IgD-negative memory B cell (primary cell): ENCODE results near the gene SIMC1. TPM values are rescaled to one million over a fixed set of nuclear protein-coding genes. Genes with fewer than 3 reads are reported as not detected.

Source experiments
- H3K27ac Mint-ChIP-seq, 3 donors: one replicate each; pipeline ENCODE4 v1.8.0; 2020 to 2022; ENCODE audit warnings: mild to moderate bottlenecking in 3 of 3, mixed read lengths in 3 of 3, moderate library complexity in 1 of 3
- H3K27me3 Mint-ChIP-seq: one replicate; pipeline ENCODE4 v1.8.0; 2021; ENCODE audit warnings: mixed read lengths
- H3K36me3 Mint-ChIP-seq: one replicate; pipeline ENCODE4 v1.8.0; 2020; ENCODE audit warnings: mild to moderate bottlenecking, mixed read lengths
- H3K4me1 Mint-ChIP-seq, 3 donors: one replicate each; pipeline ENCODE4 v1.8.0; 2020 to 2022; ENCODE audit warnings: mixed read lengths in 3 of 3, mild to moderate bottlenecking in 1 of 3
- H3K4me3 Mint-ChIP-seq, 4 donors: one replicate each; pipeline ENCODE4 v1.8.0; 2020 to 2022; ENCODE audit warnings: mild to moderate bottlenecking in 4 of 4, mixed read lengths in 4 of 4, moderate library complexity in 3 of 4
- H3K9me3 Mint-ChIP-seq, 3 donors: one replicate each; pipeline ENCODE4 v1.8.0; 2020 to 2021; ENCODE audit warnings: mixed read lengths in 3 of 3, mild to moderate bottlenecking in 1 of 3
- polyA plus RNA-seq: library from polyadenylated mRNA; unstranded; fragments of 300-500 nt; fragmentation: Illumina TruSeq; gene quantifications from one replicate; pipeline ENCODE4 v1.2.3, GENCODE V29; 2021

Gene SIMC1
- polyA plus RNA-seq, 1 donor from 2014 or later = 13.7 TPM

DNA sequence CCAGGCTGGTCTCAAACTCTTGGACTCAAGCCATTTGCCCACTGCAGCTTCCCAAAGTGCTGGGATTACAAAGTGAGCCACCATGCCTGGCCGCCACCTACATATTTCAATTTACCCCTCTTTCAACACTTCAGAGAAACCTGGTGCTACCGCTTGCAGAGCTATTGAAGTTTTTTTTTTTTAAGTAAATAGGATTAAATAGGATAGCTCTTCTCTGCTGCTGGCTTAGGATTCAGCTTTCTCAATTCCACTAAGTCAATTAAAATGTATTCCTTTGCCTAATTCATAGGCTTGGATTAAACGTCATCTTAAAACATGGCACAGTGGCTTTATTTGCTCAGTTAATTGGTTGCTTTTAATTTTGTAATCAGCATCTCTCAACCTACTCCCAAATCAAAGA lies 82.4 kb downstream of the SIMC1 start:
- Mint-ChIP-seq H3K4me1 (no peaks in the 10 kb centered on the region), H3K27ac (no peak overlapping the region), H3K27me3 (no peaks in the 10 kb centered on the region), H3K4me3 (no peak overlapping the region), H3K36me3 (peaks cover 4% of the 10 kb centered on the region), H3K9me3 (no peaks in the 10 kb centered on the region)

DNA sequence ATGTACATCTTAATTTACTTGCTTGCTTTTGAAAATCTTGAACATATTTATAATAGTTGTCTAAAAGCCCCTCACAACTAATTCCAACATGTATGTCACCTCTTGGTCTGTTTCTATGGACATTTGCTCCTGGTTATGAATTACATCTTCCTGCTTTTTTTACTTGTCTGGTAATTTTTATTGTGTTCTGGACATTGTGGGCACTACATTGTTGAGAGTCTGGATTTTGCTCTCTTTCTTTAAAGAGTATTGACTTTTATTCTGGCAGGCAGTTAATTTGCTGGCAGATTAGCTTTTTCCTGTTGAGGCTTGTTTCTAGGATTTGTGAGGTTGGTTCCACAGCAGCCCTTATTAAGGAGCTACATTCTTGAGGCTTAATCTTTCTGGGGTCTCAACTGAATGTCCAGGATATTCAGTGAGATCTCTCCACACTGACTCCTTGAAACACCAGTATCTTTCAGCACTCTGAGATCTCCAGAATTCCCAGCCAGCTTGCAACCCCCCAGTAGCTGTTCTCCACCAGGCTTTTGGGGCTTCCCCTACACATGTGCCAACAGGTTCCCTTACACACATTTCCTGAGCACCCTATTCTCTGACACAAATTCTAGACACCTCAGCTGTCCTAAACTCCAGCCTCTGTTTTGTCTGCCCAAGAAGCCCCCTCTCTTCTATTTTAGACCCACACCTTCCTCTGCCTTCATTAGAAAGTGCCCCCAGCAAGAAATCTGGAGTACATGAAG lies 96.0 kb downstream of the SIMC1 start:
- Mint-ChIP-seq H3K36me3 (peaks cover 5% of the 10 kb centered on the region), H3K9me3 (peaks cover 0 to 7% (median 2%) of the 10 kb centered on the region in 3 donors), H3K4me3 (no peak overlapping the region), H3K27me3 (no peaks in the 10 kb centered on the region), H3K4me1 (no peaks in the 10 kb centered on the region), H3K27ac (no peak overlapping the region)

DNA sequence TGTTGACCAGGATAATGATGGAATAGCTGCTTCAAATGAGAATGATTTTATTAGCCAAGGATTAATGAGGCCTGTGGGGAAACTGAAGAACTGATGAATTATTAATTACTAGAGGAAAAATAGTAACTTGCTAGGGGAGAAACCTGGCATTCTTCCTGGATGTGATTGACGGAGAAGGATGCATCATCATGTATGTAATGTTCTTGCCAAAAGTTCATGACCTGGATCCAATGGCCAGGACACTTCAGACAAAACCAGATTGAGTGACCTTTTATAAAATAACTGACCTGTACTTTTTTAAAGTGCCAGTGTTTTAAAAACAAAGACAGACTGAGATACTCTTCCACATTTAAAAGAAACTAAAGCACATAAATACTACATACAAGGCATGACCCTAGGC lies 99.7 kb downstream of the SIMC1 start:
- Mint-ChIP-seq H3K27ac (peak overlapping the region in 1 of 3 donors; percentile 6), H3K9me3 (peaks cover 0 to 7% (median 2%) of the 10 kb centered on the region in 3 donors), H3K4me1 (no peaks in the 10 kb centered on the region), H3K27me3 (no peaks in the 10 kb centered on the region), H3K36me3 (peaks cover 8% of the 10 kb centered on the region), H3K4me3 (no peak overlapping the region)

DNA sequence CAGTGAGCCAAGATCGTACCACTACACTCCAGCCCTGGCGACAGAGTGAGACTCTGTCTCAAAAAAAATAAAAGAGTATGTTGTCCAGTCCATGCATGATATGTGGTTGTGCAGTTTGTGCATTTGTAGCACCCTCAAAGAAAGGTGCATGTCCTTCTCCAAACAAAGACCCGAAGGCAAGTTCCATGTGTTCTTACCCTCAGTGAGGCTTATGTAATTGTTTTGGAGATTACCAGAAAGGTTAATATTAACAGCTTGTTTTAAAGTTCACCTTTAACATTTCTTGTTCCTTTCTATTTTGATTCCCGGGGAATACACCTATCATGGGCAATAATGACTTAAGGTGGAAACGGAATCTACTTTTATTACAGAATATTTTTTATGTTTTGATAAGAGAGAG lies 101.1 kb downstream of the SIMC1 start:
- H3K4me3 Mint-ChIP-seq = no peak overlapping the region
- peaks cover 6% of the 10 kb centered on the region for H3K36me3 Mint-ChIP-seq
- H3K27ac Mint-ChIP-seq = peak overlapping the region in 1 of 3 donors; percentile 20
- H3K4me1 Mint-ChIP-seq = no peaks in the 10 kb centered on the region
- H3K9me3 Mint-ChIP-seq = no peaks in the 10 kb centered on the region
- H3K27me3 Mint-ChIP-seq = no peaks in the 10 kb centered on the region

DNA sequence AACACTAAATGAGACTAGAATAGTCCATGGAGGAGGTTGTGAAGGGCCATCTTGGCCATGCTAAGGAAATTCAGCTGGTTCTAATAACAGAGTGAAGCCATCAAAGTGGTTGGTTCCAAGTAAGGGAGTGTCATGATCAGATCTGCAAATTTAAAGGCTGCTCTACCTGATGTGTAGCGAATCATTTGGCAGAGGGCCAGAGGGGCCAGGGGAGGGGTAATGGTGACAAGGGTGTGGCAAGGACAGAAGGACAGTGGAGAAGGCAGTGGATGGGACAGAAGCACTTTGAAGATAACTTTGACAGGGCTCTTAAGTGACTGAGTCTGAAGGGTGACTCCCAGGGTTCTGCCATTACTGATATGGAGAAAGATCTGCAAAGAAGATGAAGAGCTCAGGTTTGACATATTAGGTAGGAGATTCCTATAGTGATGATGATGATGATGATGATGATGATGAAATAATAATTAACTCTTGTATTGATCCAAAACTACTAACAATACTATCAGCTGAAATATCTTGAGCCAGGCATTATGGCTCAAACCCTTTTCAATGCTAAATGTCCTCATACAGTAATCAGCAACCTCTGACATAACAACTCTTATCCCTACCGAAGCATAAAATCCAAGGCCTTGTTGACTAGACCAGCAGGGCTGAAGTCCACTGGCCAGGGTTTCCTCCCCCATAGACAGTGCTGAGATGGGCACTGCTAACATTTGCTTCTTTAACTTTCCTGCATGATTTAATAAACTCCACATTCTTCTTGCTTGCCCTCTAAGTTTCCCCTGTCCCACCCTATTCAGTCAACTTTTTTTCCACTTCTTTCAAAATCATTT lies 103.3 kb downstream of the SIMC1 start:
- H3K27me3 Mint-ChIP-seq = no peaks in the 10 kb centered on the region
- no peak overlapping the region for H3K4me3 Mint-ChIP-seq
- no peaks in the 10 kb centered on the region for H3K9me3 Mint-ChIP-seq
- peaks cover 6% of the 10 kb centered on the region for H3K36me3 Mint-ChIP-seq
- H3K27ac Mint-ChIP-seq = no peak overlapping the region
- no peaks in the 10 kb centered on the region for H3K4me1 Mint-ChIP-seq

DNA sequence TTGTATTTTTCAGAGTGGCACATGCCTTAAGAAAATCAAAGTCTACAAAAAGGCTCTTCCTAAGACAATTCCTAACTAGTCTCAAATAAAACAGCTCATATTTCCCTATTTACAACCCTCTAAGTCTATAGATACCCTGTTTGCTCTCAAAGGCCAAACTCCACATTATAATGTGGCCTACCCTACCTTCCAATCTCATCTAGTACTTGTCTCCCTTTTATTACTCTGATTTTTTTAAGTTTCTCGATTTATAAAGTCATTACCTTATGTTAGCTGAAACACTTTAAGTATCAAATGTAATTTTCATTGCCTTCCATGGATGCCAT lies 103.9 kb downstream of the SIMC1 start:
- no peaks in the 10 kb centered on the region for H3K4me1 Mint-ChIP-seq
- H3K36me3 Mint-ChIP-seq = peaks cover 6% of the 10 kb centered on the region
- H3K27me3 Mint-ChIP-seq = no peaks in the 10 kb centered on the region
- H3K4me3 Mint-ChIP-seq = no peak overlapping the region
- H3K27ac Mint-ChIP-seq = no peak overlapping the region
- no peaks in the 10 kb centered on the region for H3K9me3 Mint-ChIP-seq

DNA sequence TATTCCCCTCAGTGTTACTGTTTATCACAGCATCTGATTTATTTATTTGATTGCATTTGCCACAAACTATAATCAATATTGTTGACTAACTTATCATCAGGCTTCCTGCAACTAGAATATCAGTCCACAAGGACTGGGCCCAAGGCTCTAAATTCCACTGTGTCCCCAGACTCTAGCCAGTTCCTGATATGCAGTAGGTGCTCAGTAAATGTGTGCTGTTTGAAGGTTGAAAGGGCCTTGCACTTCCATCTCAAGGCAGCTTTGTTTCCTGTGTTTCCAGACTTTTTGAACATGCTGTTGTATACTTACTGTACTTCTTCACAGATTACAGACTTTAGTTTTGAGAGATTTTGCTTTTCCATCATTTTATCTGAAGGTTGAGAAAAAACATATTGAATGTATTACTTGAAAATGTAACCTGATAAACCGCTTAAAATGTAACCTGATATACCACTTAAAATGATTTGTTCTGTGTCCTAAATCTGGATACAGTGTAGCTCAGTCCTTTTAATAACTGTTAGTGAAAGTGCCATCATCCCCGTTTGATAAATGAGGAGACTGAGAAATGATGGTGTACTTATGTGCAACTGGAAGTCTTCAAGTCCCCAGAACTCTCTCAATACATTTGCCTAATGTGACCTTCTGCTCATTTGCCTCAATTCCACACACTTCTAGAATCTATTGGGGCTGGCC lies 104.7 kb downstream of the SIMC1 start:
- H3K4me3 Mint-ChIP-seq = no peak overlapping the region
- peaks cover 6% of the 10 kb centered on the region for H3K36me3 Mint-ChIP-seq
- H3K27me3 Mint-ChIP-seq = no peaks in the 10 kb centered on the region
- no peaks in the 10 kb centered on the region for H3K4me1 Mint-ChIP-seq
- peak overlapping the region in 2 of 3 donors; percentile 18 to 76 for H3K27ac Mint-ChIP-seq
- no peaks in the 10 kb centered on the region for H3K9me3 Mint-ChIP-seq

DNA sequence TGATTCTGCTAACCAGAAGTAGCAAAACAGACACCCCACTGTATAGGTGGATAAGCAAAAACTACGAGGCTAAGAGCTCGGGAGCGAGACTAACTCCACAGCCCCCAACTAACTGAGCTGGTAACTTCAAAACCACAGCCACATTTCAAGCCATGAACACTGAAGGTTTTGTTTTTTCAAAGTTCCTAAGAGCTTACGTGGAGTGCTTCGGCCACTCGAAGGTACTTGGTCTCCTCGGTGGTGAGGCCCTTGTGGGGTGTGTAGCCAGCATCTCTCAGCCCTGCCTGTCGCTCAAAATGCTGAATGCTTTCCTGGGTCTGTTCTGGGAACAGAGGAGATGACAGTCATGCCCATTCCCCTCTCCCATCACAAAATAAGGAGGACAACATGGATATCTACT lies 112.2 kb downstream of the SIMC1 start:
- no peak overlapping the region for H3K4me3 Mint-ChIP-seq
- no peaks in the 10 kb centered on the region for H3K27me3 Mint-ChIP-seq
- no peaks in the 10 kb centered on the region for H3K36me3 Mint-ChIP-seq
- no peaks in the 10 kb centered on the region for H3K9me3 Mint-ChIP-seq
- peaks cover 0 to 14% (median 8%) of the 10 kb centered on the region in 3 donors for H3K4me1 Mint-ChIP-seq
- no peak overlapping the region for H3K27ac Mint-ChIP-seq

DNA sequence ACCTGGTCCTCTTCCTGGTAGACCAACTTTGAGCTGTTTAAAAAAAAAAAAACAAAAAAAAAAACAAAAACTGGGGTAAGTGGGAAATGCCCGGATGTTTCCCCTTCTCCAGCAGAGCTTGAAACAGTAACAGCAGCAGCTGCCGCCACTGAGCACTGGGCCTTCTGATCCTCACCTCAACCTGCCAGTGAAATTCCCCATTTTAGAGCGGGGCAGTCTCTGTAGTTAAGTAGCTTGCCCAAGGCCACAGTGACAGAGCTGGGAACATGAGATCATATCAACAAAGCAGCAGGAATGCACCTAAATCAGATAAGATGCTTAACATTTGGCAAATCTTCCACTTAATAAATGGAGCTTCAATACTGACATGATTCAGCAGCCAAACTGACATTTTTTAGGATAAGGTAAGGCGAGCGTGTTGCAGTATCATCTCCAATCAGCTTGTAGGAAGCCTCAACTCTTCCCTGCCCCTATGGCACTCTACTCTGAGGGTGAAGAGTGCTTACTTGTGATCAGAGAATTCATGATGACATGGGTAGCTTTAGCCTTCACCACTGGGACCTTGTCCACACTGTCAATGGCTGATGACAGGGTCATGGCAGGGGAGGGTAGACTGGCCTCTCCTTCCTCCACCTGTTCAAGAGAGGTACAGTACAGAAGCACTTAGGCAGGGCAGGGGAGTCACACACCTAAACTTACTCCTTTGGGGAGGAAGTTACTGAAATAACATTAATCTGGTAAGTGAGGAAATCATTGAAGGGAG lies 114.1 kb downstream of the SIMC1 start:
- Mint-ChIP-seq H3K9me3 (no peaks in the 10 kb centered on the region), H3K4me3 (no peak overlapping the region), H3K4me1 (peaks cover 0 to 14% (median 10%) of the 10 kb centered on the region in 3 donors), H3K27ac (peak overlapping the region in 2 of 3 donors; percentile 25 to 83), H3K36me3 (no peaks in the 10 kb centered on the region), H3K27me3 (no peaks in the 10 kb centered on the region)

DNA sequence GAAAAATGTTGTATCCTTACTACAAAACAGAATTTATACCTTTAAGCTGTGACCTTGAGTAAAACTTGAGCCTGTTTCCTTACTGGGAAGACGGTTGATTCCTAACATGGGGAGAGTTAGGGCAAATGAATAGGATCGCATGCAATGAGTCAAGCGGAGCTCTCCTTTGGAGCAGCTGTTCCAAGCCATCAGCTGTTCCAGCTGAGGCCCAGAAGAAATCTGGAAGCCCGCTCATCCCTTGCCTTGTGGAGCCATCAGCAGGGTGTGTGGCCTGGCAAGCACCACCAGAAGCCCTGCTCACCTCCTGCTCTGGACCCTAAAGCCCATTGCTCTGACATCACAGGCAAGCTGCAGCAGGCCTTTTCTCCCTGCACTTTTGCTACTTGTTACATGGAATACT lies 115.3 kb downstream of the SIMC1 start:
- Mint-ChIP-seq H3K4me1 (peaks cover 2 to 20% (median 15%) of the 10 kb centered on the region in 3 donors), H3K9me3 (no peaks in the 10 kb centered on the region), H3K27me3 (no peaks in the 10 kb centered on the region), H3K36me3 (no peaks in the 10 kb centered on the region), H3K4me3 (no peak overlapping the region), H3K27ac (no peak overlapping the region)

DNA sequence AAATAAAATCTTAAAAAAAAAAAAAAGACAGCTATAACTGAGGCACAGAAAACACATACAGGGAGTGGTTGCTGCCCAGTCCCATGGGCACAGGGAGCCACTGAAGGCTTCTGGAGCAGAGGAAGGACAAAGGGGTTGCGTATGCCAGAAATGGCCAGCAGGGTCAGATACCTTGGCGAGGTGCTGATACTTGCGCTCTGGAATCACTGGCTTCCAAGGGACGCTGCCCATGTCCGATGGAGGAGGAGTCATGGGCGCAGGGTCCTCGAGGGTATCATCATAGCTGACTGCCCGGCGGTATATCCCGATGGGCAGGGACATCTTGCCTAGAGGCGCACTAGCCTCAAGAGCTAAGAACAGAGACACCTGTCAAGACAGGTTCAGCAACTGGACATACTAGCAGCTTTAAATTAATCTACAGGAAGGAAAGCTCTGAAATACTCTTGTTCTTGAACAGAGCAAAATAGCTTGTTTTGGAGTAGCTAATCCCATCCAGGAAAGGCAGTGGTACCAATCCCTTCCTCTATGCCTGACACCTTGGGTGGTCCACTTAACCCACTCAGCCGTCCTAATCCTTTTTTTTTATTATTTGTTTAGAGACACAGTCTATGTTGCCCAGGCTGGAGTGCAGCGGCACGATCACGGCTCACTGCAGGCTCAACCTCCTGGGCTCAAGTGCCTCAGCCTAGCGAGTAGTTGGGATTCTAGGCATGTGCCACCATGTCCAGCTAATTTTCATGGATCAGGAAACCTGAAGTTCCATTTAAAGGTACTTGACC lies 117.4 kb downstream of the SIMC1 start:
- Mint-ChIP-seq H3K27ac (no peak overlapping the region), H3K9me3 (no peaks in the 10 kb centered on the region), H3K36me3 (no peaks in the 10 kb centered on the region), H3K4me3 (peak overlapping the region in 1 of 4 donors; percentile 40), H3K27me3 (no peaks in the 10 kb centered on the region), H3K4me1 (peaks cover 7 to 26% (median 21%) of the 10 kb centered on the region in 3 donors)

DNA sequence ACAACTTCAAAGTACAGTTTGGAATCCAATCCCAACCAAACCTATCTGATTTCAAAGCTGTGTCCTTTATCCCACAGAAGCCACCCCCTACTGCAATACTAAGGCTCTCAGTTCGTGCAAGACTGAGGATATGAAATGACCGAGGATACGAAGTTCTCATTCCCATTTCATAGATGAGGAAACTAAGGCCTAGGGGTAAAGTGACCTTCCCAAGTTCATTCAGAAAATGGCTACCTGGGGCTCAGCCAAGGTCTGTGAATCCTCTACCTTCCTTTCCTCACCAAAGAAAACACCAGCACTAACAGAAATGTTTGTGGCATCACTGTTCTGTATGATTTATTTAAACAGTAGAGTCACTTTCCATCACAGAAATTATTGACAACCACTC lies 117.9 kb downstream of the SIMC1 start:
- Mint-ChIP-seq H3K36me3 (no peaks in the 10 kb centered on the region), H3K27ac (no peak overlapping the region), H3K4me1 (peaks cover 7 to 29% (median 26%) of the 10 kb centered on the region in 3 donors), H3K4me3 (peak overlapping the region in 1 of 4 donors; percentile 40), H3K9me3 (no peaks in the 10 kb centered on the region), H3K27me3 (no peaks in the 10 kb centered on the region)

DNA sequence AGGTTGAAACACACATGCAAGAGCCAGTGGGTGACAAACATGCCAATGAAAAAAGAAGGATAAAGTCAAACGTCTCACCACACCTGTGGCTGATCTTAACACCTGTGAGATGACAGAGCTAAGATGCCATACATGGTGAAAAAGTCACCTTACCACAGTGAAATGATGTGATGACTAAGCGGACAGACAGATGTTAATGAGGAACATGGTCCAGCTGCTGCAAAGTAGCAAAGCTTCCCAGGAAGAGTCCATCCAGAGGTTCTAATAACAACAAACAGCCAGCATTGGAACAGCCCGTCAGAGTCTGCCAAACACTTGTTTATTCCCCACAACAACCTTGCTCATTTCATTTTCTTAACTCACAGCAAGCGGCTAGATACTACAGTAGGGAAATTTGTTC lies 121.4 kb downstream of the SIMC1 start:
- Mint-ChIP-seq H3K4me1 (peaks cover 12 to 35% (median 28%) of the 10 kb centered on the region in 3 donors), H3K4me3 (peak overlapping the region; percentile 71 to 94 (median 84)), H3K36me3 (no peaks in the 10 kb centered on the region), H3K27ac (peak overlapping the region in 1 of 3 donors; percentile 63), H3K27me3 (no peaks in the 10 kb centered on the region), H3K9me3 (no peaks in the 10 kb centered on the region)

DNA sequence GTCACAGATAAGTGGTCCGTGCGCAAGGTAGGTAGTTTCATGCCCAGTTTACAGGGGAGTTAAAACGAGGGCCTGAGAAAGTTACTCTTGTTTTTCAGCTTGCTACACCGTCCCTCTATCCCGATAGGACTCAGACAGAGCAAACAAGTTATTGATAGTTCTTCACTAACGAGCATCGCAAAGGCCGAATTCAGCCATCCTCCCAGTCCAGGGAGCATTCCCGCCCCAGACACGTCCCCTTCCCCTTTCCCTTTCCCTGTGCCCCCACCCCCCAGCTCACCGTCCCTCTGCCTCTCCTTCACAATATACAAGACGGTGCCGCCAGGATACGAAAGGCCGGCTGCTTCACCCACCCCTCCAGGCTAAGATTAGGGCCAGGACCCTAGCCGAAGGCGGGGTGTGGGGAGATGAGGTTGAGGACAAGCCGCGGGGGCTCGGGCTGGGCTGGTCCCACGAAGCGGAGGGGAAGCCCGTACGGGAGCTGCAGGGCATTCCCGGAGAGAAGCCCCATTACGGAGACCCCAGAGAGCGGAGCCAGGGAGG lies 122.7 kb downstream of the SIMC1 start:
- no peaks in the 10 kb centered on the region for H3K27me3 Mint-ChIP-seq
- no peaks in the 10 kb centered on the region for H3K9me3 Mint-ChIP-seq
- peak overlapping the region; percentile 83 to 97 (median 97) for H3K27ac Mint-ChIP-seq
- H3K36me3 Mint-ChIP-seq = no peaks in the 10 kb centered on the region
- H3K4me3 Mint-ChIP-seq = peak overlapping the region; percentile 91 to 99 (median 99)
- peaks cover 12 to 31% (median 28%) of the 10 kb centered on the region in 3 donors for H3K4me1 Mint-ChIP-seq
